A549 (cell line): ENCODE results near the gene UBAC2.

Experiments
- CHD2 ChIP-seq: fragments of 150-350 bp; IDR thresholded peaks from 2 replicates; pipeline ENCODE4 v1.6.1; 2014; ENCODE audit warnings: low read length; ENCODE audit not compliant: partially characterized antibody
- CTCF ChIP-seq: fragments of >200 bp; sonication (Bioruptor Twin); formaldehyde crosslinking; IDR thresholded peaks from 3 replicates; pipeline ENCODE4 v1.5.1; 2016
- EP300 ChIP-seq, 2 experiments: fragments of >200 bp; sonication (Bioruptor Twin); formaldehyde crosslinking; IDR thresholded peaks; 2 replicates in 1 of 2; 3 replicates in 1 of 2; pipeline ENCODE4 v1.6.1; 2016 to 2017
- HOXA7 ChIP-seq: fragments of 250-450 bp; sonication (Bioruptor Pico); IDR thresholded peaks from 2 replicates; pipeline ENCODE4 v1.5.0; 2020; ENCODE audit warnings: mild to moderate bottlenecking, moderate library complexity
- MAZ ChIP-seq: fragments of 150-350 bp; IDR thresholded peaks from 2 replicates; pipeline ENCODE4 v1.6.1; 2014; ENCODE audit warnings: antibody characterized with exemption, low read depth, low read length, borderline replicate concordance
- PBX3 ChIP-seq: IDR thresholded peaks from 2 replicates; pipeline ENCODE4 v1.6.1; 2012
- POLR2A ChIP-seq: IDR thresholded peaks from 2 replicates; pipeline ENCODE4 v1.6.1; 2012; ENCODE audit warnings: mild to moderate bottlenecking, low read length
- POLR2AphosphoS2 ChIP-seq: conservative IDR thresholded peaks from 2 replicates; pipeline ENCODE4 v1.6.1; 2012; ENCODE audit warnings: low read length, improper control_type of control experiment, inconsistent platforms
- RAD21 ChIP-seq, 2 experiments: fragments of >200 bp in 1 of 2; sonication (Bioruptor Twin) in 1 of 2; formaldehyde crosslinking in 1 of 2; IDR thresholded peaks in 1 of 2; conservative IDR thresholded peaks in 1 of 2; 2 replicates in 1 of 2; 3 replicates in 1 of 2; pipeline ENCODE4 v1.6.1; 2012 to 2018; ENCODE audit warnings: inconsistent platforms in 1 of 2
- RCOR1 ChIP-seq: fragments of 150-350 bp; IDR thresholded peaks from 2 replicates; pipeline ENCODE4 v1.6.1; 2014; ENCODE audit warnings: antibody characterized with exemption, low read length, low read depth
- REST ChIP-seq: fragments of 200-600 bp; sonication (generic); IDR thresholded peaks from 2 replicates; pipeline ENCODE4 v1.6.1; 2016; ENCODE audit warnings: antibody characterized with exemption, mild to moderate bottlenecking, moderate library complexity
- RNF2 ChIP-seq: fragments of 200-600 bp; sonication (generic); IDR thresholded peaks from 2 replicates; pipeline ENCODE4 v1.6.1; 2016; ENCODE audit warnings: low read depth, mild to moderate bottlenecking, antibody characterized with exemption, moderate library complexity, borderline replicate concordance
- ZFP36 ChIP-seq: fragments of 450-650 bp; IDR thresholded peaks from 2 replicates; pipeline ENCODE4 v1.6.1; 2014; ENCODE audit warnings: borderline replicate concordance; ENCODE audit not compliant: partially characterized antibody

- no peak for TF ChIP-seq CTCF
- TF ChIP-seq POLR2A = no peak
- TF ChIP-seq POLR2AphosphoS2 = no peak
- no peak for TF ChIP-seq HOXA7 (CRISPR knock-in tag)
- no peak for TF ChIP-seq ZFP36
- no peak for TF ChIP-seq EP300 (IDR thresholded peaks at IDR 0.05)
- no peak for TF ChIP-seq RCOR1
- TF ChIP-seq CHD2 = no peak
- TF ChIP-seq REST = no peak
- TF ChIP-seq RAD21 (conservative IDR thresholded peaks at IDR 0.05 in 1 of 2, IDR thresholded peaks at IDR 0.05 in 1 of 2) = no peak
- no peak for TF ChIP-seq MAZ
- no peak for TF ChIP-seq RNF2
- TF ChIP-seq PBX3 = no peak
Measured at GRCh38 chr13:99316657-99317256, 116.1 kb downstream of the UBAC2 start.
